KMS-11 (cell line): ENCODE measurements around the gene SYTL3.

Experiments used
- H2AFZ ChIP-seq: fragments of 200-600 bp; sonication (generic); 2 replicates; pipeline ENCODE4 v1.6.1; 2016; ENCODE audit warnings: antibody characterized with exemption, mixed run types, low read depth
- H3K27ac ChIP-seq: fragments of 200-600 bp; sonication (generic); 2 replicates; pipeline ENCODE4 v1.6.1; 2016; ENCODE audit warnings: mild to moderate bottlenecking, mixed run types
- H3K27me3 ChIP-seq: fragments of 200-600 bp; sonication (generic); 2 replicates; pipeline ENCODE4 v1.6.1; 2017; ENCODE audit warnings: mild to moderate bottlenecking, low read depth, mixed run types, moderate library complexity; ENCODE audit not compliant: insufficient read depth
- H3K36me3 ChIP-seq: fragments of 200-600 bp; sonication (generic); 2 replicates; pipeline ENCODE4 v1.6.1; 2017; ENCODE audit warnings: mild to moderate bottlenecking, mixed run types; ENCODE audit not compliant: insufficient read depth
- H3K4me1 ChIP-seq: fragments of 200-600 bp; sonication (generic); 2 replicates; pipeline ENCODE4 v1.6.1; 2016; ENCODE audit warnings: mild to moderate bottlenecking, low read depth, mixed run types; ENCODE audit not compliant: poor library complexity, severe bottlenecking
- H3K4me2 ChIP-seq: fragments of 200-600 bp; sonication (generic); 2 replicates; pipeline ENCODE4 v1.7.0; 2016; ENCODE audit warnings: mild to moderate bottlenecking, mixed run types
- H3K4me3 ChIP-seq: fragments of 200-600 bp; sonication (generic); IDR thresholded peaks from 2 replicates; pipeline ENCODE4 v1.6.1; 2017; ENCODE audit warnings: low read depth, low read length, mixed read lengths; ENCODE audit not compliant: insufficient read depth
- H3K79me2 ChIP-seq: fragments of 200-600 bp; sonication (generic); 2 replicates; pipeline ENCODE4 v1.6.1; 2016; ENCODE audit warnings: low read depth, mixed run types; ENCODE audit not compliant: insufficient read depth
- H3K9ac ChIP-seq: fragments of 200-600 bp; sonication (generic); 2 replicates; pipeline ENCODE4 v1.6.1; 2016; ENCODE audit warnings: mild to moderate bottlenecking, mixed run types
- H4K20me1 ChIP-seq: fragments of 200-600 bp; sonication (generic); 2 replicates; pipeline ENCODE4 v1.6.1; 2016; ENCODE audit warnings: mild to moderate bottlenecking, mixed run types; ENCODE audit not compliant: insufficient read depth
- TF ChIP-seq, protein P1 (sequence below): fragments of 200-600 bp; sonication (generic); conservative IDR thresholded peaks from 2 replicates; pipeline ENCODE4 v1.6.1; 2017; ENCODE audit warnings: low read depth, mild to moderate bottlenecking, antibody characterized with exemption, low read length, moderate library complexity, mixed read lengths

SYTL3 gene

DNA sequence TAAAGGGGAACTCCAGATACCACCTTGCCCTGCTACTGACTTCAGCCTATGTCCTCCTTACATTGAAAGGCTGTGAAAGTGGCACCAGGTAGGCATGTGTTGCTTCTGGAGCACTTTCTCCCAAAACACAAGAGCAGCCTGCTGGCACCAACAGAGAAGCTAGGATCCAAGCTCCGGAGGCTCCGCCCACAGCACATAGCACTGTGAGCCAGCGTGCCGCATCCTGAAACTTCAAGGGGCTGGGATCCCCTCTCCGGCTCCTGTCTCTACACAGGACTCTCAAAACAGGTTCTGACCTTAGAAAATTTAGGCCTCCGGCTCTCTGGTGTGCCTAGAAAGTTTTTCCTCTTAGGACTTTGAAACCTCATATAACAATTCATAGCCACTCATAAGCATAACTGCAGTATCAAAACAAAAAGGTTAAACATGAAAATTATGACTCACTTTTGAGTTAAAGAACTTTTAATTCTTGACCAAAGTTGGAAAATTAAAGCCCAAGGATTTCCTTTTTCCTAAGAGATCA lies 128.2 kb downstream of the SYTL3 start:
- Histone ChIP-seq H3K36me3 (peaks cover 18% of the 10 kb centered on the region; the same call in 1 of the 2 replicates), H3K27me3 (no peaks in the 10 kb centered on the region), H3K79me2 (peaks cover 13% of the 10 kb centered on the region; the same call in 1 of the 2 replicates)

DNA sequence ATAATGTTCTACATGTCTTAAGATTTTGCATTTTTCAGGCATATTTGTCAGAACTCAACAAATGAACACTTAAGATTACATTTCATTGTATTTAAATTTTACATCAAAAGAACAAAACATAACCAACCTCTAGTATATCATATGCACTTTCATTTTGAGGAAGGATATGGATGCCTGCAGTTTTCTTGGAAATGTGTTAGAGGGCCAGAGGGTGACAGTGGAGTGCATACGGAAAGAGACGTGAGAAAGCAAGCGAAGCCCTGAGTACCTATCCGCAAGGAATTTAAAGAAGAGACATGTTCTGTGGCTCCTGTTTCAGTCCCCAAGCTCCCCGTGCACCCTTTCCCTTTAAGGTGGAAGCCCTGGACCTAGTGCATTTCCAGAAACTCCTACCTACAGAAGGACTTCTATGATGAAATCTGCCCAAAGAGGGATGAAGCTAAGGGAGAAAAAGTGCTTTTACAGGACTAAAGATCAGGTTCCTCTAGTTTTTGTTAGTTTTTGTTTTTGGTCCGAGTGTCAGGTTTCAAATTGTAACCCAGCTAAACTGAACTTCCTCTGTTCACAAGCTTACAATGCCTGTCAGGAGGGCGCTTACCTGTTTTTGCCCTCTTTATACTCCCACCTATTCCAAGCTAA lies 130.5 kb downstream of the SYTL3 start:
- Histone ChIP-seq H3K27ac (no peak overlapping the region), H3K4me1 (no peaks in the 10 kb centered on the region), H3K36me3 (peaks cover 21% of the 10 kb centered on the region; the same call in 1 of the 2 replicates), H3K9ac (no peak overlapping the region), H2AFZ (no peak overlapping the region), H3K4me2 (no peak overlapping the region), H3K27me3 (no peaks in the 10 kb centered on the region), H3K79me2 (peaks cover 13% of the 10 kb centered on the region; the same call in 1 of the 2 replicates), H4K20me1 (no peaks in the 10 kb centered on the region; the same call in 1 of the 2 replicates), H3K4me3 (no peak overlapping the region)
- TF ChIP-seq, protein P1, sequence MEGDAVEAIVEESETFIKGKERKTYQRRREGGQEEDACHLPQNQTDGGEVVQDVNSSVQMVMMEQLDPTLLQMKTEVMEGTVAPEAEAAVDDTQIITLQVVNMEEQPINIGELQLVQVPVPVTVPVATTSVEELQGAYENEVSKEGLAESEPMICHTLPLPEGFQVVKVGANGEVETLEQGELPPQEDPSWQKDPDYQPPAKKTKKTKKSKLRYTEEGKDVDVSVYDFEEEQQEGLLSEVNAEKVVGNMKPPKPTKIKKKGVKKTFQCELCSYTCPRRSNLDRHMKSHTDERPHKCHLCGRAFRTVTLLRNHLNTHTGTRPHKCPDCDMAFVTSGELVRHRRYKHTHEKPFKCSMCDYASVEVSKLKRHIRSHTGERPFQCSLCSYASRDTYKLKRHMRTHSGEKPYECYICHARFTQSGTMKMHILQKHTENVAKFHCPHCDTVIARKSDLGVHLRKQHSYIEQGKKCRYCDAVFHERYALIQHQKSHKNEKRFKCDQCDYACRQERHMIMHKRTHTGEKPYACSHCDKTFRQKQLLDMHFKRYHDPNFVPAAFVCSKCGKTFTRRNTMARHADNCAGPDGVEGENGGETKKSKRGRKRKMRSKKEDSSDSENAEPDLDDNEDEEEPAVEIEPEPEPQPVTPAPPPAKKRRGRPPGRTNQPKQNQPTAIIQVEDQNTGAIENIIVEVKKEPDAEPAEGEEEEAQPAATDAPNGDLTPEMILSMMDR, result no peak

More for the DNA sequence above, 128.2 kb downstream of the SYTL3 start:
- H3K27ac ChIP-seq, result no peak overlapping the region
- no peaks in the 10 kb centered on the region for H3K4me1 ChIP-seq
- TF ChIP-seq, protein P1, result no peak
- no peak overlapping the region for H3K9ac ChIP-seq
- no peak overlapping the region for H3K4me2 ChIP-seq
- H2AFZ ChIP-seq, result no peak overlapping the region
- no peak overlapping the region for H3K4me3 ChIP-seq
- no peaks in the 10 kb centered on the region for H4K20me1 ChIP-seq

DNA sequence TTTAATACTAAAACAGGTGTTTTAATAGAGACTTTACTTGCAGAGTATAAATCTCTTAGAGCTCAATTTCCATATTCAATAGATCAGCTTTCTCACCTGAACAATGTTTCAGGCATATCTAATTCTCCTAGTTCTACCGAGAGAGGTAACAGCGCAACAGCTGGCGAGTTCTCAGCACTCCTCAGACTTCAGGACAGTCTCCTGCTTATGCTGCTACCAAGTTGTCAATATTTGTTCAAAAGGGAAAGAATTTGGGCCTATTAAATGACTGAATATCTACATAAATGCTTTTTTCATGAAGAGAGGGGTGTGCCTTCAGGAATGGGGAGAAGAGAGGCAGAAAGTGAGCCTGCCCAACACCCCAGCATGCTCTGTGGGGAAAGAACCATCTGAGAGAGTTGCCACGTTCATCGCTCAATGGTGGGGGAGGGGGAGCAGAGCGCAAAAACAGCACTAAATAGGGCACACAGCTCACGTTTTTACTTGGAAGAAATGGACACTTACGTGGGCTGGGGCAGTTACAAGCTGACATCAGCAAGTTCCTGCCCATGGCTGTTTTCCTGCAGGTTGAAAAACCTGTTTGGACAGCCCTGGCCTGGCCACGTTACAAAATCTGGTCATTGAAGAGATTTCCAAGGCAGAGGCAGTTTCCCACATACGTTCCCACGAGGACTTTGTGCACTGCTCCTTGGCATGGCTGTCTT lies 131.3 kb downstream of the SYTL3 start:
- Histone ChIP-seq H4K20me1 (no peaks in the 10 kb centered on the region; the same call in 1 of the 2 replicates), H3K9ac (no peak overlapping the region), H2AFZ (no peak overlapping the region), H3K79me2 (peaks cover 13% of the 10 kb centered on the region; the same call in 1 of the 2 replicates), H3K4me2 (no peak overlapping the region), H3K27ac (no peak overlapping the region), H3K4me3 (no peak overlapping the region), H3K36me3 (peaks cover 21% of the 10 kb centered on the region; the same call in 1 of the 2 replicates), H3K27me3 (no peaks in the 10 kb centered on the region), H3K4me1 (no peaks in the 10 kb centered on the region)
- TF ChIP-seq, protein P1, result no peak

DNA sequence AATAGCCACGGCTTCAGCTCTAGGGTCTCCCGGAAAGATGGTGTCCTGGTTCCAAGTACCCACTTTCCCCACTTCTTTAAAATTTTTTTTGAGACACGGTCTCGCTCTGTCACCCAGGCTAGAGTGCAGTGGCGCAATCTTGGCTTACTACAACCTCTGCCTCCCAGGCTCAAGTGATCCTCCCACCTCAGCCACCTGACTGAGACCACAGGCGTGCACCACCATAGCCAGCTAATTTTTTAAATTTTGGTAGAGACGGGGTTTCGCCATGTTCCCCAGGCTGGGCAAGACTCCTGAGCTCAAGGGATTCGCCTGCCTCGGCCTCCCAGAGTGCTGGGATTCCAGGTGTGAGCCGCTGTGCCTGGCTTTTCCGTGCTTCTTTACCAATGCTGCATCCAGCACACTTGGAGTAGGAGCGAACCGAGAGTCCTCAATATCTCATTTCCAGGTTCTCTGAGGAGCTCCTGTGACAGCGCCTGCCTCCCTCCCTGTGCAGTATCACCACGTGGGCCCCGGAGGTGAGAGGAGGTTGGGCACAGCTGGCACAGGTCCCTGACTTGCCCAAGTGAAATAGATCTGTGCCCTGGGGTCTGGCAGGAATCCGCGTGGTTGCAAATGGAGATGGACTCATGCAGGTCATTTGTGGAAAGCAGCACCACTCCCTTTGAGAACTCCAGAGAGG lies 132.0 kb downstream of the SYTL3 start:
- Histone ChIP-seq H3K27me3 (no peaks in the 10 kb centered on the region), H2AFZ (no peak overlapping the region), H3K4me1 (no peaks in the 10 kb centered on the region), H3K9ac (no peak overlapping the region), H3K79me2 (peaks cover 15% of the 10 kb centered on the region; the same call in 1 of the 2 replicates), H3K4me2 (no peak overlapping the region), H3K4me3 (no peak overlapping the region), H4K20me1 (no peaks in the 10 kb centered on the region; the same call in 1 of the 2 replicates), H3K36me3 (peaks cover 21% of the 10 kb centered on the region; the same call in 1 of the 2 replicates), H3K27ac (no peak overlapping the region)
- TF ChIP-seq, protein P1, result no peak
